ENCODE results near the gene GRK2. TPM values are rescaled to one million over a fixed set of nuclear protein-coding genes. Genes with fewer than 3 reads are reported as not detected.

The GRK2 gene
- total and polyA plus RNA-seq, 9 of the 15 experiments (the other 6 are each of a cell fraction or from before 2014, with no cell fraction given): 0.24 to 95.8 (median 56.5) TPM

DNA sequence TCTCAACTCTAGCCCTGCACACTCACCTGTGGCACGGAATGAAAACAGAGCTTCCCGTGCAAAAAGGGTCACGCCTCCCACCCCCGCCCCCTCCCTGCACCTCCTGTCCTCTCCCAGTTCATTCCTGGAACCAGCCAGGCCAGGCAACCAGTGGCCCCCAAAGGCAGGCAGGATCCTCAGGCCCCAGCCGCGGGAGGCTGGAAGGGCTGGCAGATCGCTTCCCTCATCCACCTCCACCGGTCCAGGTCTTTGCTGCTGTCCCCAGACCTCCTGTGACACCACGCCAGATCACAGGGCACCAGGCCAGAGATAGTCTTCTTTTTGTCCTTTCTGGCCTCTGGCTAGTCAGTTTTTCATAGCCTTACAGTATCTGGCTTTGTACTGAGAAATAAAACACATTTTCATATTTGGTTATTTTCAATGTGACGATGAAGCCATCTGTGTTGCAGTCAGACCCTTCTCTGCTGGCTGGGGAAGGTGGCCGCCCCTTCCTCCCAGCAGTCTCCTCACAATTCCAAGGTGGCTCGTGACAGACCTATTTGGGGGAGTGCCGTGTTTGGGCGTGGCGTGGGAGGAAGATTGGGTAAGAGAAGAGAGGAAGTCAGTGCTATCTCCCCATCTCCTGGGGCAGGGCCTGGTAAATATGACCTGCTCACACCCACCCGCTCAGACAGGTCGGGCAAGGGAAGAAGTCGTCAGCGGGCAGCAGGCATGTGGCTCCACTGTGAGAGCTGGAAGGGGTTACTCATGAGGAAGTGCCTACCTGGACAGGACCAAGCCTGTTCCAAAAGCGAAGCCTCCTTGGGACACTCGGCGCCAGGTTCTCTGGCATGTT lies 46.1 kb downstream of the GRK2 start:
- peak; percentile 84 for FAIRE-seq
- Histone ChIP-seq H3K79me2 (ENCODE audit: control insufficient read depth, insufficient read depth, low read length) (no peaks in the 10 kb centered on the region), H3K27ac (ENCODE audit: extremely low read depth, low read depth, low read length) (peak overlapping the region; percentile 67), H3K4me2 (ENCODE audit: insufficient read depth, low read length) (peak overlapping the region; percentile 76), H3K4me1 (replicated peaks in 1 of 2; ENCODE audit: control insufficient read depth in 2 of 2, insufficient read depth in 2 of 2, low read length in 2 of 2) (peaks cover 37 to 65% of the 10 kb centered on the region in 2 experiments), H4K20me1 (replicated peaks; ENCODE audit: control insufficient read depth, insufficient read depth, low read length) (no peaks in the 10 kb centered on the region), H2AFZ (ENCODE audit: low read depth, low read length) (peak overlapping the region; percentile 58), H3K9ac (ENCODE audit: insufficient read depth in 1 of 2, low read depth in 2 of 2, low read length in 2 of 2) (peak overlapping the region; percentile 40 to 83), H3K36me3 (ENCODE audit: control insufficient read depth, insufficient read depth, low read length) (no peaks in the 10 kb centered on the region), H3K9me1 (ENCODE audit: control insufficient read depth, insufficient read depth, low read length) (no peaks in the 10 kb centered on the region), H3K9me3 (replicated peaks; ENCODE audit: control insufficient read depth, insufficient read depth, low read depth, low read length) (no peaks in the 10 kb centered on the region), H3K4me3 (no peak overlapping the region), H3K27me3 (ENCODE audit: control insufficient read depth in 2 of 2, insufficient read depth in 2 of 2, low read length in 2 of 2) (no peaks in the 10 kb centered on the region)
- CTCF ChIA-PET (ENCODE audit: low intra/inter-chr PET ratio): no interaction called here
- POLR2A ChIA-PET: interaction anchor here (0.6 to 3.5 kb wide), 3 partner anchors 10 to 174 kb away, joined by 3 to 10 read pairs (median 3); no protein-coding TSS in a partner anchor
- no TSS peak for BruUV-seq (replicated peaks)
- DNase-seq (ENCODE audit: extremely low read depth in 1 of 4, low spot score in 3 of 4): peak; percentile 76 to 87 (median 77)
- in situ Hi-C loops (cut with MboI) (loop anchor here (5.0 kb wide), 1 partner anchor 35 kb away; no protein-coding TSS in a partner anchor), intact Hi-C loops (cut with micrococcal nuclease) (loop anchor here (1.0 kb wide), 1 partner anchor 35 kb away; no protein-coding TSS in a partner anchor)
- WGBS (ENCODE audit: insufficient coverage, low coverage, missing lambda C conversion rate): 7% methylated on average over 19 of the region's 22 CpGs
- peak; percentile 55 for ATAC-seq
- TF ChIP-seq WHSC1 (IDR thresholded peaks at IDR 0.05; ENCODE audit: low read length) (no peak), SETDB1 (IDR thresholded peaks at IDR 0.05; ENCODE audit: low read length) (no peak), STAG1 (CRISPR knock-in tag; IDR thresholded peaks at IDR 0.05; ENCODE audit: borderline replicate concordance) (no peak), SAFB (IDR thresholded peaks at IDR 0.05; ENCODE audit: borderline replicate concordance, low read depth, low read length) (no peak), ETV5 (CRISPR knock-in tag; IDR thresholded peaks at IDR 0.05; ENCODE audit: low read depth) (peak; percentile 76), PHB2 (IDR thresholded peaks at IDR 0.05; ENCODE audit: low read depth) (no peak), DNMT1 (IDR thresholded peaks at IDR 0.05) (no peak), ZKSCAN8 (CRISPR knock-in tag; IDR thresholded peaks at IDR 0.05) (no peak), DMBX1 (CRISPR knock-in tag; IDR thresholded peaks at IDR 0.05; ENCODE audit: borderline replicate concordance) (no peak), PYGO2 (tag; IDR thresholded peaks at IDR 0.05) (peak; percentile 43; the same call in 1 of the 2 replicates)
- TF ChIP-seq, protein P1, sequence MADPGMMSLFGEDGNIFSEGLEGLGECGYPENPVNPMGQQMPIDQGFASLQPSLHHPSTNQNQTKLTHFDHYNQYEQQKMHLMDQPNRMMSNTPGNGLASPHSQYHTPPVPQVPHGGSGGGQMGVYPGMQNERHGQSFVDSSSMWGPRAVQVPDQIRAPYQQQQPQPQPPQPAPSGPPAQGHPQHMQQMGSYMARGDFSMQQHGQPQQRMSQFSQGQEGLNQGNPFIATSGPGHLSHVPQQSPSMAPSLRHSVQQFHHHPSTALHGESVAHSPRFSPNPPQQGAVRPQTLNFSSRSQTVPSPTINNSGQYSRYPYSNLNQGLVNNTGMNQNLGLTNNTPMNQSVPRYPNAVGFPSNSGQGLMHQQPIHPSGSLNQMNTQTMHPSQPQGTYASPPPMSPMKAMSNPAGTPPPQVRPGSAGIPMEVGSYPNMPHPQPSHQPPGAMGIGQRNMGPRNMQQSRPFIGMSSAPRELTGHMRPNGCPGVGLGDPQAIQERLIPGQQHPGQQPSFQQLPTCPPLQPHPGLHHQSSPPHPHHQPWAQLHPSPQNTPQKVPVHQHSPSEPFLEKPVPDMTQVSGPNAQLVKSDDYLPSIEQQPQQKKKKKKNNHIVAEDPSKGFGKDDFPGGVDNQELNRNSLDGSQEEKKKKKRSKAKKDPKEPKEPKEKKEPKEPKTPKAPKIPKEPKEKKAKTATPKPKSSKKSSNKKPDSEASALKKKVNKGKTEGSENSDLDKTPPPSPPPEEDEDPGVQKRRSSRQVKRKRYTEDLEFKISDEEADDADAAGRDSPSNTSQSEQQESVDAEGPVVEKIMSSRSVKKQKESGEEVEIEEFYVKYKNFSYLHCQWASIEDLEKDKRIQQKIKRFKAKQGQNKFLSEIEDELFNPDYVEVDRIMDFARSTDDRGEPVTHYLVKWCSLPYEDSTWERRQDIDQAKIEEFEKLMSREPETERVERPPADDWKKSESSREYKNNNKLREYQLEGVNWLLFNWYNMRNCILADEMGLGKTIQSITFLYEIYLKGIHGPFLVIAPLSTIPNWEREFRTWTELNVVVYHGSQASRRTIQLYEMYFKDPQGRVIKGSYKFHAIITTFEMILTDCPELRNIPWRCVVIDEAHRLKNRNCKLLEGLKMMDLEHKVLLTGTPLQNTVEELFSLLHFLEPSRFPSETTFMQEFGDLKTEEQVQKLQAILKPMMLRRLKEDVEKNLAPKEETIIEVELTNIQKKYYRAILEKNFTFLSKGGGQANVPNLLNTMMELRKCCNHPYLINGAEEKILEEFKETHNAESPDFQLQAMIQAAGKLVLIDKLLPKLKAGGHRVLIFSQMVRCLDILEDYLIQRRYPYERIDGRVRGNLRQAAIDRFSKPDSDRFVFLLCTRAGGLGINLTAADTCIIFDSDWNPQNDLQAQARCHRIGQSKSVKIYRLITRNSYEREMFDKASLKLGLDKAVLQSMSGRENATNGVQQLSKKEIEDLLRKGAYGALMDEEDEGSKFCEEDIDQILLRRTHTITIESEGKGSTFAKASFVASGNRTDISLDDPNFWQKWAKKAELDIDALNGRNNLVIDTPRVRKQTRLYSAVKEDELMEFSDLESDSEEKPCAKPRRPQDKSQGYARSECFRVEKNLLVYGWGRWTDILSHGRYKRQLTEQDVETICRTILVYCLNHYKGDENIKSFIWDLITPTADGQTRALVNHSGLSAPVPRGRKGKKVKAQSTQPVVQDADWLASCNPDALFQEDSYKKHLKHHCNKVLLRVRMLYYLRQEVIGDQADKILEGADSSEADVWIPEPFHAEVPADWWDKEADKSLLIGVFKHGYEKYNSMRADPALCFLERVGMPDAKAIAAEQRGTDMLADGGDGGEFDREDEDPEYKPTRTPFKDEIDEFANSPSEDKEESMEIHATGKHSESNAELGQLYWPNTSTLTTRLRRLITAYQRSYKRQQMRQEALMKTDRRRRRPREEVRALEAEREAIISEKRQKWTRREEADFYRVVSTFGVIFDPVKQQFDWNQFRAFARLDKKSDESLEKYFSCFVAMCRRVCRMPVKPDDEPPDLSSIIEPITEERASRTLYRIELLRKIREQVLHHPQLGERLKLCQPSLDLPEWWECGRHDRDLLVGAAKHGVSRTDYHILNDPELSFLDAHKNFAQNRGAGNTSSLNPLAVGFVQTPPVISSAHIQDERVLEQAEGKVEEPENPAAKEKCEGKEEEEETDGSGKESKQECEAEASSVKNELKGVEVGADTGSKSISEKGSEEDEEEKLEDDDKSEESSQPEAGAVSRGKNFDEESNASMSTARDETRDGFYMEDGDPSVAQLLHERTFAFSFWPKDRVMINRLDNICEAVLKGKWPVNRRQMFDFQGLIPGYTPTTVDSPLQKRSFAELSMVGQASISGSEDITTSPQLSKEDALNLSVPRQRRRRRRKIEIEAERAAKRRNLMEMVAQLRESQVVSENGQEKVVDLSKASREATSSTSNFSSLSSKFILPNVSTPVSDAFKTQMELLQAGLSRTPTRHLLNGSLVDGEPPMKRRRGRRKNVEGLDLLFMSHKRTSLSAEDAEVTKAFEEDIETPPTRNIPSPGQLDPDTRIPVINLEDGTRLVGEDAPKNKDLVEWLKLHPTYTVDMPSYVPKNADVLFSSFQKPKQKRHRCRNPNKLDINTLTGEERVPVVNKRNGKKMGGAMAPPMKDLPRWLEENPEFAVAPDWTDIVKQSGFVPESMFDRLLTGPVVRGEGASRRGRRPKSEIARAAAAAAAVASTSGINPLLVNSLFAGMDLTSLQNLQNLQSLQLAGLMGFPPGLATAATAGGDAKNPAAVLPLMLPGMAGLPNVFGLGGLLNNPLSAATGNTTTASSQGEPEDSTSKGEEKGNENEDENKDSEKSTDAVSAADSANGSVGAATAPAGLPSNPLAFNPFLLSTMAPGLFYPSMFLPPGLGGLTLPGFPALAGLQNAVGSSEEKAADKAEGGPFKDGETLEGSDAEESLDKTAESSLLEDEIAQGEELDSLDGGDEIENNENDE (IDR thresholded peaks at IDR 0.05; ENCODE audit: low read depth, low read length): no peak

Measured in K562 (cell line).